Neural cell (in vitro differentiated cells): ENCODE results near the gene MED13.

Experiments used
- EZH2 ChIP-seq: fragments of 200-600, 300-800 bp; shearing (Covaris generic), sonication (generic); IDR thresholded peaks from 2 replicates; pipeline ENCODE4 v1.6.1; 2014; ENCODE audit warnings: antibody characterized with exemption, low read length, borderline replicate concordance, mild to moderate bottlenecking; ENCODE audit not compliant: insufficient read depth, poor library complexity, severe bottlenecking
- MXI1 ChIP-seq: fragments of 450-650 bp; conservative IDR thresholded peaks from 2 replicates; pipeline ENCODE4 v1.6.1; 2014; ENCODE audit warnings: antibody characterized with exemption, mild to moderate bottlenecking; ENCODE audit not compliant: poor library complexity, severe bottlenecking
- POLR2AphosphoS5 ChIP-seq: IDR thresholded peaks from 2 replicates; pipeline ENCODE4 v1.6.1; 2012
- TAF1 ChIP-seq: IDR thresholded peaks from 2 replicates; pipeline ENCODE4 v1.6.1; 2012; ENCODE audit warnings: low read depth
- TF ChIP-seq, protein P1 (sequence below): fragments of 450-650 bp; IDR thresholded peaks from 2 replicates; pipeline ENCODE4 v1.5.1; 2014; ENCODE audit warnings: antibody characterized with exemption, mild to moderate bottlenecking, moderate library complexity; ENCODE audit not compliant: poor library complexity, severe bottlenecking

GRCh38 chr17:62093188-62094155 is 28.4 kb upstream of the MED13 start:
- TF ChIP-seq TAF1 = no peak
- TF ChIP-seq, protein P1, sequence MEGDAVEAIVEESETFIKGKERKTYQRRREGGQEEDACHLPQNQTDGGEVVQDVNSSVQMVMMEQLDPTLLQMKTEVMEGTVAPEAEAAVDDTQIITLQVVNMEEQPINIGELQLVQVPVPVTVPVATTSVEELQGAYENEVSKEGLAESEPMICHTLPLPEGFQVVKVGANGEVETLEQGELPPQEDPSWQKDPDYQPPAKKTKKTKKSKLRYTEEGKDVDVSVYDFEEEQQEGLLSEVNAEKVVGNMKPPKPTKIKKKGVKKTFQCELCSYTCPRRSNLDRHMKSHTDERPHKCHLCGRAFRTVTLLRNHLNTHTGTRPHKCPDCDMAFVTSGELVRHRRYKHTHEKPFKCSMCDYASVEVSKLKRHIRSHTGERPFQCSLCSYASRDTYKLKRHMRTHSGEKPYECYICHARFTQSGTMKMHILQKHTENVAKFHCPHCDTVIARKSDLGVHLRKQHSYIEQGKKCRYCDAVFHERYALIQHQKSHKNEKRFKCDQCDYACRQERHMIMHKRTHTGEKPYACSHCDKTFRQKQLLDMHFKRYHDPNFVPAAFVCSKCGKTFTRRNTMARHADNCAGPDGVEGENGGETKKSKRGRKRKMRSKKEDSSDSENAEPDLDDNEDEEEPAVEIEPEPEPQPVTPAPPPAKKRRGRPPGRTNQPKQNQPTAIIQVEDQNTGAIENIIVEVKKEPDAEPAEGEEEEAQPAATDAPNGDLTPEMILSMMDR = no peak
- no peak for TF ChIP-seq MXI1
- no peak for TF ChIP-seq POLR2AphosphoS5
- TF ChIP-seq EZH2 = no peak
